ENCODE data around the gene RPS15.
"Not testable (repeated sequence)": the region's sequence is repeated elsewhere in the genome, so short reads cannot be mapped to it uniquely, and the experiment has no call there.

RPS15 gene

DNA sequence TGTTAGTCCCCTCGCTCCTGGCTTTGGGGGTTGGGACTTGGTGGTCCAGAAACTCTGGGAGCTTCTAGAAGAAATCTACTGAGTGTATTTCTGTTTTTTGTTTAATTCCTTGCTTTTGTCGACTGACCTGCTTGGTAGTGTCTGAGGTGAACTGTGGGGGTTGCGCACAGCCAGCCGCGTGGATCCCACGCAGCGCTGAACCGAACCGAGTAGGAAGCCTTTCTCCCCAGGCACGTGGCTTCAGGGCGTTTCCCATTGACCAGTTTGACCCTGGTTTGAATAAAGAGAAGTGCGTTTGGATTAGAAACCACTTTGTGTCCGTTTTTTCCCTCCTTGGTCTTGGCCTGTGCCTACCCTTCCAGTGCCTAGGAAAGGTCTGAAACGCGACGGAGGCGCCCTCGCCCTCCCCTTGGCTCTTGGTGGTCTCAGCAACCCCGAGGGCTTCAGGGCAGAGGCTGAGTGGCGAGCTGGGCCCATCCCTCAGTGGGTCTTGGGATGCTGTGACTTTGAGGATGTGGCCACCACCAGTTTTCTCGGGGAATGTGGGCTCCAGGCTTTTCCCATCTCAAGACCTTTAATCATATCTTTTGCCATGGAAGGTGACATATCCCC is 2.7 kb upstream of the RPS15 start:
- Histone ChIP-seq H3K9me2 (replicated peaks; ENCODE audit: control insufficient read depth, low read length) (no peaks in the 10 kb centered on the region), H3F3A (ENCODE audit: control insufficient read depth, insufficient read depth) (peaks cover 28% of the 10 kb centered on the region), H3K27me3 (ENCODE audit: control insufficient read depth, low read length) (no peaks in the 10 kb centered on the region), H3K4me2 (ENCODE audit: low read length) (no peak overlapping the region), H3K4me1 (ENCODE audit: control insufficient read depth, low read length) (peaks cover 25% of the 10 kb centered on the region), H3K4me3 (ENCODE audit: low read length) (no peak overlapping the region), H3K9me3 (ENCODE audit: control insufficient read depth, insufficient read depth, low read length) (no peaks in the 10 kb centered on the region), H3K79me2 (ENCODE audit: control insufficient read depth, low read length) (peaks cover 23% of the 10 kb centered on the region), H3K27ac (ENCODE audit: low read depth, low read length) (no peak overlapping the region), H3K36me3 (ENCODE audit: control insufficient read depth, low read length) (peaks cover 60% of the 10 kb centered on the region), H4K20me1 (ENCODE audit: control insufficient read depth, insufficient read depth, low read depth, low read length) (peaks cover 12% of the 10 kb centered on the region)
- TF ChIP-seq EZH2phosphoT487 (IDR thresholded peaks at IDR 0.05; ENCODE audit: borderline replicate concordance, low read length), result no peak
- TF ChIP-seq, protein P1, sequence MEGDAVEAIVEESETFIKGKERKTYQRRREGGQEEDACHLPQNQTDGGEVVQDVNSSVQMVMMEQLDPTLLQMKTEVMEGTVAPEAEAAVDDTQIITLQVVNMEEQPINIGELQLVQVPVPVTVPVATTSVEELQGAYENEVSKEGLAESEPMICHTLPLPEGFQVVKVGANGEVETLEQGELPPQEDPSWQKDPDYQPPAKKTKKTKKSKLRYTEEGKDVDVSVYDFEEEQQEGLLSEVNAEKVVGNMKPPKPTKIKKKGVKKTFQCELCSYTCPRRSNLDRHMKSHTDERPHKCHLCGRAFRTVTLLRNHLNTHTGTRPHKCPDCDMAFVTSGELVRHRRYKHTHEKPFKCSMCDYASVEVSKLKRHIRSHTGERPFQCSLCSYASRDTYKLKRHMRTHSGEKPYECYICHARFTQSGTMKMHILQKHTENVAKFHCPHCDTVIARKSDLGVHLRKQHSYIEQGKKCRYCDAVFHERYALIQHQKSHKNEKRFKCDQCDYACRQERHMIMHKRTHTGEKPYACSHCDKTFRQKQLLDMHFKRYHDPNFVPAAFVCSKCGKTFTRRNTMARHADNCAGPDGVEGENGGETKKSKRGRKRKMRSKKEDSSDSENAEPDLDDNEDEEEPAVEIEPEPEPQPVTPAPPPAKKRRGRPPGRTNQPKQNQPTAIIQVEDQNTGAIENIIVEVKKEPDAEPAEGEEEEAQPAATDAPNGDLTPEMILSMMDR (IDR thresholded peaks at IDR 0.05; ENCODE audit: low read depth, low read length, poor library complexity, severe bottlenecking), result no peak

DNA sequence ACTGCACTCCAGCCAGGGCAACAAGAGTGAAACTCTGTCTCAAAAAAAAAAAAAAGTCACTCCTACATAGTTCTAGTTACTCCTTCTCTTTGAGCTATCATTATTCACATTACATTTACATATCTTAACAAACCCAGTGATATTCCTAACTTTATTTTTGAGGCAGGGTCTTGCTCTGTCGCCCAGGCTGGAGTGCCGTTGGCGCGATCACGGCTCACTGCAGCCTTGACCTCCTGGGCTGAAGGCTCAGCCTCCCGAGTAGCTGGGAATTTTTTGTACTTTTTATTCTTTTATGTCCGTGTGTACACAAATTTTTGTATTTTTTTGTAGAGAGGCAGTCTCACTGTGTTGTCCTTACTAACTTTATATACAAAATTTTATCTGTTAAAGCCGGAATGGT is 587 bp upstream of the RPS15 start:
- Histone ChIP-seq H3K4me2 (ENCODE audit: low read length) (peak overlapping the region; percentile 87), H3F3A (ENCODE audit: control insufficient read depth, insufficient read depth) (peaks cover 48% of the 10 kb centered on the region), H3K27ac (ENCODE audit: low read depth, low read length) (peak overlapping the region; percentile 25), H3K4me1 (ENCODE audit: control insufficient read depth, low read length) (peaks cover 45% of the 10 kb centered on the region), H3K27me3 (ENCODE audit: control insufficient read depth, low read length) (no peaks in the 10 kb centered on the region), H3K9me2 (replicated peaks; ENCODE audit: control insufficient read depth, low read length) (no peaks in the 10 kb centered on the region), H3K4me3 (ENCODE audit: low read length) (peak overlapping the region; percentile 94), H3K79me2 (ENCODE audit: control insufficient read depth, low read length) (peaks cover 35% of the 10 kb centered on the region), H3K36me3 (ENCODE audit: control insufficient read depth, low read length) (peaks cover 67% of the 10 kb centered on the region), H4K20me1 (ENCODE audit: control insufficient read depth, insufficient read depth, low read depth, low read length) (peaks cover 19% of the 10 kb centered on the region), H3K9me3 (ENCODE audit: control insufficient read depth, insufficient read depth, low read length) (no peaks in the 10 kb centered on the region)
- TF ChIP-seq, protein P1 (IDR thresholded peaks at IDR 0.05; ENCODE audit: low read depth, low read length, poor library complexity, severe bottlenecking), result no peak
- TF ChIP-seq EZH2phosphoT487 (IDR thresholded peaks at IDR 0.05; ENCODE audit: borderline replicate concordance, low read length), result no peak

DNA sequence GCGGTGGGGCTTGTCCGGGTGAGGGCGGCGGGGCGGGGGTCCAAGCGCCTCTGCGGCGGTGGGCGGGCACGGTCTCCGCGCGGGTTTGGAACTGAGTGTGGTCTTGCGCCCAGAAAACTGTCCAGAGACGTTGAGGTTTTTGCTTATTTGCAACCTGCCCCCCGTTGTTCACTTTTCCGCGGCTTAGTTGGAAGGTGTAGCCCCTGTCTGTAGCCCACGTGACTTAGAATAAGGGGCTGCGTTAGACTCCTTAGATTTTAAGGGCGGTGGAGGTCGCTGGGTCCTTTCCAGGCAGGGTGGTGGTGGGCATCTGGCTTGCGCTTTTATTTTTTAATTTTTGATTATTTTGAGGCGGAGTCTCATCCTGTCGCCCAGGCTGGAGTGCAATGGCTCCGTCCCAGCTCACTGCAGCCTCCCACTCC is 748 bp downstream of the RPS15 start:
- Histone ChIP-seq H3K4me2 (ENCODE audit: low read length) (peak overlapping the region; percentile 87), H4K20me1 (ENCODE audit: control insufficient read depth, insufficient read depth, low read depth, low read length) (peaks cover 19% of the 10 kb centered on the region), H3K79me2 (ENCODE audit: control insufficient read depth, low read length) (peaks cover 35% of the 10 kb centered on the region), H3K4me1 (ENCODE audit: control insufficient read depth, low read length) (peaks cover 58% of the 10 kb centered on the region), H3K36me3 (ENCODE audit: control insufficient read depth, low read length) (peaks cover 57% of the 10 kb centered on the region), H3K27me3 (ENCODE audit: control insufficient read depth, low read length) (no peaks in the 10 kb centered on the region), H3K9me2 (replicated peaks; ENCODE audit: control insufficient read depth, low read length) (no peaks in the 10 kb centered on the region), H3K4me3 (ENCODE audit: low read length) (peak overlapping the region; percentile 94), H3F3A (ENCODE audit: control insufficient read depth, insufficient read depth) (peaks cover 58% of the 10 kb centered on the region), H3K27ac (ENCODE audit: low read depth, low read length) (peak overlapping the region; percentile 79), H3K9me3 (ENCODE audit: control insufficient read depth, insufficient read depth, low read length) (no peaks in the 10 kb centered on the region)
- TF ChIP-seq, protein P1 (IDR thresholded peaks at IDR 0.05; ENCODE audit: low read depth, low read length, poor library complexity, severe bottlenecking), result no peak
- no peak for TF ChIP-seq EZH2phosphoT487 (IDR thresholded peaks at IDR 0.05; ENCODE audit: borderline replicate concordance, low read length)

DNA sequence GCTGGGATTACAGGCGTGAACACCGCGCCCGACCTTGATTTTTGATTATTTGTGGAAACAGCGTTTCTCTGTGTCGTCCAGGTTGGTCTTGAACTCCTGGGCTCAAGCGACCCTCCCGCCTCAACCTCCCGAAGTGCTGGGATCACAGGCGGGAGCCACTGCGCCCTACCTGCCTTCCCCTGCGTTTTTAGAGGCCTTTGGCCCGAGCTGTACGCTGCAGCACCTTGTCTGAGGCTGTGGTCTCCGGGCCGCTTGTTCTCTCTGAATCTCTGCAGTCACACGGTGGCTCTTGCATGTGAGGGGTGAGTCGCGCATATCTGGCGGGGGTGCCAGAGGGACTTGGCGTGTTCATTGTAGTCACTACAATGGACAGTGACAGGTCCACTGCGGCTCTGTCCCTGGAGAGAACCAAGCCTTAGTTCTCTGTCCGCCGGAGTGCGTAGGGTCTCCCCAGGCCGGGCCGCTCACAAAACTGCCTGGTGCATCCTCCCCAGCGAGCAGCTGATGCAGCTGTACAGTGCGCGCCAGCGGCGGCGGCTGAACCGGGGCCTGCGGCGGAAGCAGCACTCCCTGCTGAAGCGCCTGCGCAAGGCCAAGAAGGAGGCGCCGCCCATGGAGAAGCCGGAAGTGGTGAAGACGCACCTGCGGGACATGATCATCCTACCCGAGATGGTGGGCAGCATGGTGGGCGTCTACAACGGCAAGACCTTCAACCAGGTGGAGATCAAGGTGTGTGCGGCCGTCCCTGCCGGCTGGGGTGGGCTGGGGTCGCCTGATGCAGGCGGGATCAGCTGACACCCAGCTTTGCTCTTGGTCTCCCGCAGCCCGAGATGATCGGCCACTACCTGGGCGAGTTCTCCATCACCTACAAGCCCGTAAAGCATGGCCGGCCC is 1.6 kb downstream of the RPS15 start:
- H3K9me2 ChIP-seq (replicated peaks; ENCODE audit: control insufficient read depth, low read length); H3K27me3 ChIP-seq (ENCODE audit: control insufficient read depth, low read length); H3K9me3 ChIP-seq (ENCODE audit: control insufficient read depth, insufficient read depth, low read length): not testable (repeated sequence)
- peaks cover 51% of the 10 kb centered on the region for H3K36me3 ChIP-seq (ENCODE audit: control insufficient read depth, low read length)
- peaks cover 66% of the 10 kb centered on the region for H3K4me1 ChIP-seq (ENCODE audit: control insufficient read depth, low read length)
- peak overlapping the region; percentile 79 for H3K27ac ChIP-seq (ENCODE audit: low read depth, low read length)
- H3F3A ChIP-seq (ENCODE audit: control insufficient read depth, insufficient read depth), result peaks cover 67% of the 10 kb centered on the region
- H4K20me1 ChIP-seq (ENCODE audit: control insufficient read depth, insufficient read depth, low read depth, low read length), result peaks cover 19% of the 10 kb centered on the region
- peaks cover 35% of the 10 kb centered on the region for H3K79me2 ChIP-seq (ENCODE audit: control insufficient read depth, low read length)
- H3K4me2 ChIP-seq (ENCODE audit: low read length), result peak overlapping the region; percentile 87
- H3K4me3 ChIP-seq (ENCODE audit: low read length), result peak overlapping the region; percentile 94

Measured in DOHH2 (cell line).